Mesenchymal stem cell (in vitro differentiated cells and primary cell): Measurements from ENCODE around the gene EXD3.

ENCODE experiments used
- DNase-seq: peaks from one replicate; pipeline ENCODE4 v3.0.0-alpha.2; 2013
- H2AFZ ChIP-seq: one replicate; pipeline ENCODE4 v1.6.1; 2013; ENCODE audit warnings: low read depth, mild to moderate bottlenecking, control low read depth, inconsistent platforms, low read length, moderate library complexity
- H2AK5ac ChIP-seq: 2 replicates; pipeline ENCODE4 v1.6.1; 2013; ENCODE audit warnings: low read length, moderate library complexity, mild to moderate bottlenecking, inconsistent platforms; ENCODE audit not compliant: severe bottlenecking
- H2BK120ac ChIP-seq: one replicate; pipeline ENCODE4 v1.6.1; 2013; ENCODE audit warnings: low read depth, mild to moderate bottlenecking, inconsistent platforms, low read length, moderate library complexity
- H2BK12ac ChIP-seq, 2 experiments: one replicate each; pipeline ENCODE4 v1.6.1; 2013; ENCODE audit warnings: inconsistent platforms in 2 of 2, low read length in 2 of 2, mild to moderate bottlenecking in 2 of 2, moderate library complexity in 2 of 2, control low read depth in 1 of 2
- H2BK15ac ChIP-seq: one replicate; pipeline ENCODE4 v1.6.1; 2013; ENCODE audit warnings: mild to moderate bottlenecking, low read depth, inconsistent platforms; ENCODE audit not compliant: poor library complexity, severe bottlenecking
- H2BK5ac ChIP-seq: 2 replicates; pipeline ENCODE4 v1.6.1; 2013; ENCODE audit warnings: low read depth, mild to moderate bottlenecking, low read length, control low read depth, inconsistent platforms; ENCODE audit not compliant: poor library complexity, severe bottlenecking
- H3K14ac ChIP-seq, 2 experiments: one replicate each; pipeline ENCODE4 v1.6.1; 2013; ENCODE audit warnings: inconsistent platforms in 2 of 2, low read length in 2 of 2, control low read depth in 1 of 2, mild to moderate bottlenecking in 1 of 2, moderate library complexity in 1 of 2
- H3K18ac ChIP-seq, 2 experiments: one replicate each; pipeline ENCODE4 v1.6.1; 2013; ENCODE audit warnings: inconsistent platforms in 2 of 2, low read length in 2 of 2, control low read depth in 1 of 2, low read depth in 1 of 2, mild to moderate bottlenecking in 1 of 2
- H3K23ac ChIP-seq, 2 experiments: one replicate each; pipeline ENCODE4 v1.6.1; 2013; ENCODE audit warnings: inconsistent platforms in 2 of 2, low read length in 2 of 2, mild to moderate bottlenecking in 2 of 2, moderate library complexity in 2 of 2, control low read depth in 1 of 2
- H3K27ac ChIP-seq: 2 replicates; pipeline ENCODE4 v1.5.1; 2013; ENCODE audit warnings: mild to moderate bottlenecking, moderate library complexity, low read length, control low read depth, inconsistent platforms; ENCODE audit not compliant: poor library complexity, severe bottlenecking
- H3K27me3 ChIP-seq, 2 experiments: 2 replicates each; pipeline versions ENCODE4 v1.6.1 to v1.7.0; 2013; ENCODE audit warnings: low read length in 2 of 2, mild to moderate bottlenecking in 2 of 2, moderate library complexity in 2 of 2, control low read depth in 1 of 2, inconsistent platforms in 1 of 2; ENCODE audit not compliant: control insufficient read depth in 1 of 2, insufficient read depth in 1 of 2
- H3K36me3 ChIP-seq, 2 experiments: 2 replicates each; pipeline versions ENCODE4 v1.6.1 to v1.7.0; 2013; ENCODE audit warnings: low read length in 2 of 2, control low read depth in 1 of 2, inconsistent platforms in 1 of 2, low read depth in 1 of 2, mild to moderate bottlenecking in 1 of 2; ENCODE audit not compliant: insufficient read depth in 2 of 2, control insufficient read depth in 1 of 2
- H3K4ac ChIP-seq, 2 experiments: one replicate each; pipeline ENCODE4 v1.6.1; 2013; ENCODE audit warnings: inconsistent platforms in 2 of 2, low read length in 2 of 2, mild to moderate bottlenecking in 2 of 2, moderate library complexity in 2 of 2, control low read depth in 1 of 2, low read depth in 1 of 2
- H3K4me1 ChIP-seq: 2 replicates; pipeline ENCODE4 v1.6.1; 2013; ENCODE audit warnings: low read depth, low read length, control low read depth; ENCODE audit not compliant: control insufficient read depth, insufficient read depth
- H3K4me2 ChIP-seq: 2 replicates; pipeline ENCODE4 v1.6.1; 2013; ENCODE audit warnings: low read length, mild to moderate bottlenecking, inconsistent platforms; ENCODE audit not compliant: poor library complexity, severe bottlenecking
- H3K4me3 ChIP-seq, 2 experiments: 2 replicates each; pipeline versions ENCODE4 v1.5.1 to v1.7.0; 2013; ENCODE audit warnings: low read length in 2 of 2, mild to moderate bottlenecking in 2 of 2, control low read depth in 1 of 2, low read depth in 1 of 2; ENCODE audit not compliant: insufficient read depth in 1 of 2
- H3K79me1 ChIP-seq: replicated peaks from 2 replicates; pipeline ENCODE4 v1.6.1; 2013; ENCODE audit warnings: mild to moderate bottlenecking, control low read depth, low read length, inconsistent platforms; ENCODE audit not compliant: poor library complexity, severe bottlenecking
- H3K9ac ChIP-seq: 2 replicates; pipeline ENCODE4 v1.7.0; 2013; ENCODE audit warnings: mild to moderate bottlenecking, low read length, moderate library complexity
- H3K9me3 ChIP-seq: 2 replicates; pipeline ENCODE4 v1.7.0; 2013; ENCODE audit warnings: mild to moderate bottlenecking, low read length; ENCODE audit not compliant: control insufficient read depth
- H4K8ac ChIP-seq: one replicate; pipeline ENCODE4 v1.6.1; 2013; ENCODE audit warnings: inconsistent platforms, mild to moderate bottlenecking, low read length, moderate library complexity
- H4K91ac ChIP-seq: one replicate; pipeline ENCODE4 v1.6.1; 2013; ENCODE audit warnings: mild to moderate bottlenecking, low read length, inconsistent platforms
- WGBS: methylation state at CpG from one replicate; pipeline ENCODE4 v1.1.7; 2013; ENCODE audit warnings: mixed read lengths; 5-methylcytosine and 5-hydroxymethylcytosine counted together

Gene EXD3

GRCh38 chr9:137325124-137325523, 97.8 kb downstream of the EXD3 start:
- 92% methylated on average over 10 of the region's 10 CpGs for WGBS

GRCh38 chr9:137323531-137324331, 99.2 kb downstream of the EXD3 start:
- Histone ChIP-seq H3K18ac (no peak overlapping the region), H3K27ac (no peak overlapping the region), H4K91ac (no peak overlapping the region), H3K27me3 (peaks cover 0 to 3% of the 10 kb centered on the region in 2 experiments), H2BK5ac (no peak overlapping the region), H3K79me1 (no peaks in the 10 kb centered on the region), H3K9me3 (no peaks in the 10 kb centered on the region), H2BK120ac (no peak overlapping the region), H4K8ac (no peak overlapping the region), H2AK5ac (no peak overlapping the region), H3K23ac (no peak overlapping the region), H3K36me3 (peaks cover 0 to 5% of the 10 kb centered on the region in 2 experiments), H3K4me3 (no peak overlapping the region), H3K4me1 (peaks cover 29% of the 10 kb centered on the region), H3K4ac (no peak overlapping the region), H3K4me2 (no peak overlapping the region), H2AFZ (no peak overlapping the region), H2BK15ac (no peak overlapping the region), H3K14ac (no peak overlapping the region), H2BK12ac (no peak overlapping the region), H3K9ac (no peak overlapping the region)
- no peak for DNase-seq
- 92% methylated on average over 36 of the region's 37 CpGs for WGBS

More at GRCh38 chr9:137325124-137325523, 97.8 kb downstream of the EXD3 start:
- H2AK5ac ChIP-seq: no peak overlapping the region
- H3K18ac ChIP-seq: no peak overlapping the region
- H2BK5ac ChIP-seq: no peak overlapping the region
- H3K4ac ChIP-seq: no peak overlapping the region
- H3K27me3 ChIP-seq: peaks cover 0 to 4% of the 10 kb centered on the region in 2 experiments
- H3K14ac ChIP-seq: no peak overlapping the region
- H3K9ac ChIP-seq: no peak overlapping the region
- no peak overlapping the region for H3K27ac ChIP-seq
- H4K8ac ChIP-seq: no peak overlapping the region
- no peak overlapping the region for H2BK15ac ChIP-seq
- no peak overlapping the region for H2BK120ac ChIP-seq
- no peak overlapping the region for H2BK12ac ChIP-seq
- H3K79me1 ChIP-seq: no peaks in the 10 kb centered on the region
- no peak overlapping the region for H3K4me3 ChIP-seq
- H3K9me3 ChIP-seq: no peaks in the 10 kb centered on the region
- peaks cover 16% of the 10 kb centered on the region for H3K4me1 ChIP-seq
- H3K36me3 ChIP-seq: peaks cover 0 to 5% of the 10 kb centered on the region in 2 experiments
- H3K4me2 ChIP-seq: no peak overlapping the region
- no peak overlapping the region for H2AFZ ChIP-seq
- H3K23ac ChIP-seq: no peak overlapping the region
- no peak for DNase-seq
- H4K91ac ChIP-seq: no peak overlapping the region

- no peak overlapping the region for H2BK120ac ChIP-seq
- no peaks in the 10 kb centered on the region for H3K79me1 ChIP-seq
- no peak for DNase-seq
- no peak overlapping the region for H3K4ac ChIP-seq
- no peak overlapping the region for H3K18ac ChIP-seq
- no peak overlapping the region for H3K27ac ChIP-seq
- H4K91ac ChIP-seq: no peak overlapping the region
- H2AFZ ChIP-seq: no peak overlapping the region
- H2AK5ac ChIP-seq: no peak overlapping the region
- H3K9ac ChIP-seq: no peak overlapping the region
- H3K14ac ChIP-seq: peak overlapping the region in 1 of 2 experiments; percentile 7
- H3K27me3 ChIP-seq: peaks cover 3 to 5% of the 10 kb centered on the region in 2 experiments
- H3K4me2 ChIP-seq: no peak overlapping the region
- no peak overlapping the region for H3K4me3 ChIP-seq
- no peak overlapping the region for H2BK5ac ChIP-seq
- no peak overlapping the region for H2BK12ac ChIP-seq
- H3K36me3 ChIP-seq: peaks cover 0 to 10% of the 10 kb centered on the region in 2 experiments
- H3K9me3 ChIP-seq: no peaks in the 10 kb centered on the region
- 93% methylated on average over 22 of the region's 22 CpGs for WGBS
- peaks cover 32% of the 10 kb centered on the region for H3K4me1 ChIP-seq
- H4K8ac ChIP-seq: no peak overlapping the region
- no peak overlapping the region for H2BK15ac ChIP-seq
- H3K23ac ChIP-seq: peak overlapping the region in 1 of 2 experiments; percentile 28
Measured at GRCh38 chr9:137321726-137322361, 101.1 kb downstream of the EXD3 start.
